GM18505 (cell line): ENCODE measurements around the gene NOD2.

Source experiments
- ATAC-seq: cut with Tn5 transposase; IDR thresholded peaks from one replicate; pipeline ENCODE4 v1.9.1; 2021; ENCODE audit not compliant: unreplicated experiment
- POLR2A ChIP-seq: IDR thresholded peaks from 4 replicates; pipeline ENCODE4 v1.6.1; 2011; ENCODE audit warnings: borderline replicate concordance; ENCODE audit not compliant: insufficient read depth, insufficient read length; ENCODE audit errors: extremely low read depth

Gene NOD2

DNA sequence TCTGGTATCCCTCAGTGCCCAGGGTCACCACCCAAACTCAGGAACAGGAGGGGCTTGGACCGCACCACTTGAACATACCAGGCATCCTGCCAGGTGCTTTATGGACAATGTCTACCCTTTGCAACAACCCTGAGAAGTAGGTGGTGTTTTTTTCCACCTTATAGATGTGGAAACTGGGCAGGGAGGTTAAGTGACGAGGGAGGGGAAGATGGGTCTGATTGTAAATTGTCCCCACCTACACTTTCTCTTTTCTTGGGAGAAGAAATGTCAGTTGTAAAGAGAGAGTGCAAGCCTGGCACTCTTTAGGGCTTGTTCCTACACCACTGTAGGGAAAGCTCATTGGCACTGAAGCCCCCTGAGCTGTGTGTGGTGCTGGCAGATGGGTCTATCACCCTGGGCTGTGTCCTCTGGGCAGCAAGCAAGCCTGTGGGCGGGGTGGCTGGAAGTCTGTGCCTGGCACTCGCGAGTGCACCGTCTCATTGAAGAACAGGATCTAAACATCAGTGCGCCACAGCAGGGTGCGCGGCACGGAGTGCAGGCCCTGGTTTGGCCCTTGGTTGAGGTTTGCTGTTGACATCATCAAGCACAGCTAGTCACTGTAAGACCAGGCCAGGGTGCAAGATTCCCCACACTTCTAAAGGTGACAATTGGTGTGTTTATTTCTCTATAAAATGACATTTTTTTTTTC is 15.1 kb downstream of the NOD2 start:
- ATAC-seq, result no peak
- no peak for TF ChIP-seq POLR2A

GRCh38 chr16:50709061-50709684 is 15.8 kb downstream of the NOD2 start:
- no peak for ATAC-seq
- TF ChIP-seq POLR2A, result no peak

DNA sequence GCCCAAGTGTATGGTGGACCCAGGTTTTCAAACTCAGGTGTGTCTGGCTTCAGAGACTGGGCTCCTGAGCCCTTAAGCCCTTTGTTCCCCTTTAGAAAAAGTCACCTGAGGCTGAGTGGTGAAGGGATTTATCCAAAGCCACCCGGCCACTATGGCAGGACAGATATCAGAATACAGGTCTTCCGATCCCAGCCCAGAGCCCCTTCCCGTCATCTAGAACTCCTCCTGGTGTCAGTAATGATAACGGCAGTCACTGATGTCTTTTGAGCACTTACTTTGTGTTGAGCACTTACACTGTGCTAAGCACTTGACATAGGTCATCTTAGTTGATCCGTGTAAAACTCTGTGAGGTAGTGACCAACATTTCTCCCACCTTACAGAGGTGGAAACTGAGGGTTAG is 16.6 kb downstream of the NOD2 start:
- ATAC-seq, result no peak
- TF ChIP-seq POLR2A, result no peak

DNA sequence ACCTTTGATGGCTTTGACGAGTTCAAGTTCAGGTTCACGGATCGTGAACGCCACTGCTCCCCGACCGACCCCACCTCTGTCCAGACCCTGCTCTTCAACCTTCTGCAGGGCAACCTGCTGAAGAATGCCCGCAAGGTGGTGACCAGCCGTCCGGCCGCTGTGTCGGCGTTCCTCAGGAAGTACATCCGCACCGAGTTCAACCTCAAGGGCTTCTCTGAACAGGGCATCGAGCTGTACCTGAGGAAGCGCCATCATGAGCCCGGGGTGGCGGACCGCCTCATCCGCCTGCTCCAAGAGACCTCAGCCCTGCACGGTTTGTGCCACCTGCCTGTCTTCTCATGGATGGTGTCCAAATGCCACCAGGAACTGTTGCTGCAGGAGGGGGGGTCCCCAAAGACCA is 17.6 kb downstream of the NOD2 start:
- no peak for ATAC-seq
- no peak for TF ChIP-seq POLR2A

GRCh38 chr16:50711862-50712559 is 18.6 kb downstream of the NOD2 start:
- no peak for ATAC-seq

DNA sequence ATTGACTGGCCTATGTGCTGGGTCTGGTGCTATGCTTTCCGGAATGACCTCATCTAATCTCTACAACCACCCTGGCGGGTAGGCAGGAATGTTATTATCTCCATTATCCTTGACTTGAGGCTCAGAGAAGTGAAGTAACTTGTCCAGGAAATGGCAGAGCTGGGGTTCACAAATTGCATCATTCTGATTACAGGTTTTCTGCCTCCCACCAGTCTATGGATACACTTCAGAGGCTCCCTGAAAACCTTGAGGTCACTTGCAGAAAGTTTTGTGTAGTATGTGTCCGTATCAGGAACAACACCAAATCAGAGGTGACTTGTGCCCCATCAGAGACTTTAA is 19.1 kb downstream of the NOD2 start:
- TF ChIP-seq POLR2A, result no peak
- no peak for ATAC-seq

More at GRCh38 chr16:50711862-50712559, 18.6 kb downstream of the NOD2 start:
- no peak for TF ChIP-seq POLR2A

GRCh38 chr16:50712956-50713355 is 19.6 kb downstream of the NOD2 start:
- ATAC-seq, result no peak
- no peak for TF ChIP-seq POLR2A

DNA sequence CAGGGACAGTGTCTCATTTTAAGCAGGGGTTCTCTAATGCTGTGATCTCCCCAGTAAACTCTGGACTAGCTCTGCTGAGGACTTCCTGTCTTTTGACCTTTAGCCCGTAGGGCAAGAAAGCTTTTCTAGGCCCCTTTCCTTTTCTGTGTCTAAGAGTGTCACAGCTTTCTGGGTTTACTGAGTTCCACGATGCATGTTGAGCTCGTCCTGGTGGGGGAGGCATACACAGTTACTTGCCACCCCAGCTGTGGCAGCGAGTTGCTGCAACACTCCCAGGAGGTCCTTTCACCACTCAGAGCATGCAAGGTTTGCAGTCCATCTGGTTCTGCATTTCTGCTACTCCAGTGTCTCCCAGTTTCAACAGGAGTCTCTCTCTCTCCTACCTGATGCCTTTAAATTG is 23.7 kb downstream of the NOD2 start:
- no peak for TF ChIP-seq POLR2A
- no peak for ATAC-seq

GRCh38 chr16:50717494-50717893 is 24.1 kb downstream of the NOD2 start:
- TF ChIP-seq POLR2A, result no peak
- ATAC-seq, result no peak

DNA sequence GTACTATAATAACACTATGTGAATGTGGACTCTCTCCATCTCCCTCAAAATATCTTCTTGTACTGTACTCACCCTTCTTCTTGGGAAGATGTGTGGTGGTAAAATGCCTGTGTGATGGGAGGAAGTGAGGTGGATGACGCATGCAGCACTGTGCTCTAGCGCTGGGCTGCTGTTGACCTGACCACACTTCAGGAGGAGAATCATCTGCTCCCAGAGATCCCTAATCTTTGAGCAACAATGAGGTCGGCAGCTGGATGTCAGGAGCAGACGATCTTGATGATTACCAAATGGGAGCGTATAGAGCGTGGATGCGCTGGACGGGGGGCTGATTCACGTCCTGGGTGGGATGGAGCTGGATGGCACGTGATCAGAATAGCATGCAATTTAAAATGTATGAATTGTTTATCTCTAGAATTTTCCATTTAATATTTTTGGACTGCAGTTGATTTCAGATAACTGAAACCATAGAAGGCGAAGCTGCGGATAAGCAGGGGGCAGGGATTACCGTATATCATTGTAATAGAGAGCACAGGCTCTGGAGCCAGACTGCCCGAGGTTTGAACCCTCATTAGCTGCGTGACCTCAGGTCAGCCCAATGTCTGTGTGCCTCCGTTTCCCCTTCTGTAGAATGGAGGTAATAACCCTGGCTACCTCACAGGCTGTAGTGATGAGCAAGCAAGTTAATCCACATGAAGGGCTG is 24.8 kb downstream of the NOD2 start:
- no peak for TF ChIP-seq POLR2A
- ATAC-seq, result no peak

DNA sequence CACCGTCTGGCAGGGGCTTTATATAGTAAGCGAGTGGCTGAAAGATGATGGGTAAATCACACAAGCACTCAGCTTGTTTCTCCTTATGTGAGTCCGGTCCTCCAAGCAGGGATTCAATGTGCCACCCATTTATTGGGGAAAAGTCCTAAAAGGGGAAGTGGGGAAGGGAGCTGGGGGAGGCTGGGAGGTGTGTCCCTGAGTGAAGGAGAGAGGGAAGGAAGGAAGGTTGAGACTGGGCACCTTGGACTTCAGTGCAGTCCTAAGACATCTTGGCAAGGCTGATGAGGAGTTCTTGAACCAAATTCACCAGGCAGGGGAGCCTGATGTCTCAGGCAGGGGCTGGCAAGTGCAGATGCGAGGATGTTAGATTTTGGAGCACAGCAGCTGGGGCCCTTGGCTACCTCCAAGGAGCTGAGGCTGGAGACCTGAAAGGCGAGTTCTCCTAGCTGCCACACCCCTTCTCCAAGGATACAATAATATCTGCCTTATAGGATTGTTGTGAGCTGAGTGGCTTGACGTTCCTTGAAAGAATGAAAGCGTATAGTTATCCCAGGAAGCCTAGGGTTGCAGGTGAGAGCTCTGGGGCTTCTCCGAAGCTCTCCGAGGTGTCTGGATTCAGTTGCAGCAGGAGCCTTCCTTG is 25.5 kb downstream of the NOD2 start:
- ATAC-seq, result no peak
- TF ChIP-seq POLR2A, result no peak

DNA sequence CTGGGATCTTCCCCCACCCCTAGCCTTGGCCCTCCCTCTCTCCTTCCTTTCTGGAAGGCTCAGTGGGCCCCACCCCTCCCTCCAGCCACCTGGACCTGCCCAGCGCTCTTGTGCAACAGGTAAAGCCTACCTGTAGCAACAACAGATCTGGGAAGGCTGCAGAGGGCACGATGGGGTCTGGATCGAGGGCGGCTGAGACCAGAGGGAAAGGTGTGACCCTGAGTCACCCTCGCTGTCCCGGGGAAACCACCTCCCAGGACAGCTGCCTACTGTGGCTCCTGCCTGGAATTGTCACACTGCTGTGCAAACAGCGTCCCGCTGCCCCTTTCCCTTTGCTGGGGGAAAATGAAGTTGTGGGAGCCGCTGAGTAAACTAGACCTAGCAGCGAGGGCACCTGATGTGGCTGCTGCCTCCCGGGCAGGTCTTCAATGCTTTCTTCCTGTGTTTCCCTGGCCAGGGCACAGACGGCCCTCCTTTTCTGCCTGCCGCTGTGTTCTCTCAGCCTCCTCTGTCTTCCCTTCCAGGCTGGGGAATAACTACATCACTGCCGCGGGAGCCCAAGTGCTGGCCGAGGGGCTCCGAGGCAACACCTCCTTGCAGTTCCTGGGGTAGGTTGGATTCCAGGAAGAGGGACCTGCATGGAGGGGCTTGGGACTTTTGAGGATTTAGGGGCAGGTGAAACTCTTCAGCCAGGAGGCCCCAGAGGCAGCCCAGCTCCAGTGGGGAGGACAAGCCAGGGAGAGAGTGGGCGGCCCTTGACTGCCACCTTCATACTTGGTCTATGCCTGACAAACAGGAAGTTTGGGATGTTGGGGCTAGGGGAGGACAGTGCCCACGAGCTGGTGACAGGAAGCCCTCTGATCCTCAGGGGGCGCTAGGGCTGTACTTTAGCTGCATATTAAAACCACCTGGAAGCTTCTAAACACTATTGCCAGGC is 26.3 kb downstream of the NOD2 start:
- no peak for ATAC-seq
- TF ChIP-seq POLR2A, result no peak
